Measurements from ENCODE around the gene SCD5.

SCD5 gene

DNA sequence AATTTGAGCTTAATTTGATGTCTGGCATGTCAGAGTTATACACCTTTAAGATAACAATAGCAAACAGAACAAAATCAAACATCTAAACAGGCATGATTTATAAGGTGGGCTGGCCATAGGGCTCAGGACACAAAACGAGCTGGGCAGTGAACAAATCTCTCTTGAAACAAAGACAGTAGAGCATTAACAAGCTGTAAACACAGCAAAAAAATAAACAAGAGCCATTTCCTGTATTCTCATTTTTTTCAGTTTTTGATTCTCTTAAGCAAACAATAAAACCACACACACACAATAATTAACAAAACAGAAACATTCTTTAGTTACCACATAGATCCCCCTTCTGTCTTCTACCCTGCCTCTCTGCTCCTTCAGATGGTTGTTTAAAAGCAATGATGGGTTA lies 168.5 kb downstream of the SCD5 start:
- no peak for DNase-seq (ENCODE audit: low read depth)

DNA sequence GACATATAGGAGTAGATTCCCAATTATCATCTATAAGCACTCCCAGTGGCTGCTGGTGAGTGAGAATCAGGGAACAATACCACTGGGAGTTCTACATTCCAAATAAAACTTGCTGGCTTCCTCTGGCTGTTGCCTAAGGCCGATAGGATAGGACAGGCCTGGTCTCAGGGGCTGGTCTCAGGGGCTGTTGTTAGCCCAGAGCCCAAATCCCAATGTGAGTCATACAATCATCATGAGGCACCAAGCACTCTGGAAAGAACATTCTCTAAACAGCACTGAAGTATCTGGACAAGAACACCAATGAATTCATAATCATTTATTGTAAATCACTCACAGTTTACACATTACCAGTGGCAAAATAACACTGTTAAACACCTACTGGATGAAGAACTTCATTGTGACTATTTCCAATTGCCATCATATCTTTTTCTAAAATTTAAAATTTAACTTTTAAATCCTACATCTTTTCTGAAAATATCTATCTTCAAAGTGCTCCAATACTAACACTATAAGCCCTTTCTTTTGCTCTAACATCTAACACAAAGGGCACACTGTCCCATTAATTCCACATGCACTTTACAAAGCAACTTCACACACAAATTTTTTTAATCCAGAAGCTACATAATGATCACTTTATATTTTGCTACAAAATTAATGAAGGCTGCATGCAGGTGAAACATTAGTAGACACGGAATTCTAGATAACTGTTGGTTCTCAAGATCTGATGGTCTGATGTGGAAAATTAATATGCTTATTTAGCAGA lies 169.2 kb downstream of the SCD5 start:
- no peak for DNase-seq (ENCODE audit: low read depth)

- DNase-seq (ENCODE audit: low read depth) = no peak
These were observed 172.2 kb downstream of the SCD5 start for GRCh38 chr4:82626251-82626868.

DNA sequence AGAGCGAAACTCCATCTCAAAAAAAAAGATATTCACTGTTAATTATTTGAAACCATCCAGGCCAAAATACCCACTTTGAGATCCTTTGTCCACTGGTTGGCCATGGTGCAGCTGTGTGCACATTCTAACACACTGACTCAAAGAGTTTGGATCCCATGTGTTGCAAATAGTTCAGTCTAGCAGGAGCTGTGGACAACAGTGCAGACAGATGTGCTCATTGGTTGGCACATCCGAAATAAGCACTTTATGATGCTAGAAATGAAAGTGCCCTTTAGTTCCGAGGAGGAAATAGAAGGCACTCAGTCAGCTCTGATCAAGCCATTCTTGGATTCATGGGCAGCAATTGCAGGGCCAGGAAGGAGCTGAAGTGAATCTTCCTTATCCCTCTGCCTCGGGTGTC lies 173.8 kb downstream of the SCD5 start:
- DNase-seq (ENCODE audit: low read depth) = no peak

DNA sequence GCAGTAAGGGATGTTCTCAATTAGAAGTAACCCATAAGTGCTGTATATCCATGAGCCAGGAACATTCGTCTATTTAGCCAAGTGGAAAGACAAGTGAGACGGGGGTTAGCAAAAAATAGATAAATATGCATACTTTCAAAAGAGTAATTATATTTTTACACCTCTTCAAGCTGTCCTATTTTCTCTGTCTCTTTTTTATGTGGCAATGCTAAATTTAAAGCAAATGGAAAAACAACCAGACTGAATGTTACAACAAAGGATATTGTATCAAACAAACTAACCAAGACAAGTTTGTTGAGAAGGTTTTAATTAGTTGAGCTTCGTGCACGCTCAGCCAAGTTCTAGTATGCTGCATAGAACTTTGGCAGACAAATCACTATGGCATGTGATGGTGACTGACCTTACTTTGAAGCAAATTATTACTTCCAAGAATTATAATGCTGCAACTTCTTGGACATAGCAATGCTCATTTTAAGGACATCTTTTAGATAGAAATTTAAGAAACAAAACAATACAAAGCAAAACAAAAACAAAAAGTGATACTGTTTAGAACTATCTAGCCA lies 175.4 kb downstream of the SCD5 start:
- no peak for DNase-seq (ENCODE audit: low read depth)

GRCh38 chr4:82621251-82621650 lies 177.3 kb downstream of the SCD5 start:
- DNase-seq (ENCODE audit: low read depth) = no peak

DNA sequence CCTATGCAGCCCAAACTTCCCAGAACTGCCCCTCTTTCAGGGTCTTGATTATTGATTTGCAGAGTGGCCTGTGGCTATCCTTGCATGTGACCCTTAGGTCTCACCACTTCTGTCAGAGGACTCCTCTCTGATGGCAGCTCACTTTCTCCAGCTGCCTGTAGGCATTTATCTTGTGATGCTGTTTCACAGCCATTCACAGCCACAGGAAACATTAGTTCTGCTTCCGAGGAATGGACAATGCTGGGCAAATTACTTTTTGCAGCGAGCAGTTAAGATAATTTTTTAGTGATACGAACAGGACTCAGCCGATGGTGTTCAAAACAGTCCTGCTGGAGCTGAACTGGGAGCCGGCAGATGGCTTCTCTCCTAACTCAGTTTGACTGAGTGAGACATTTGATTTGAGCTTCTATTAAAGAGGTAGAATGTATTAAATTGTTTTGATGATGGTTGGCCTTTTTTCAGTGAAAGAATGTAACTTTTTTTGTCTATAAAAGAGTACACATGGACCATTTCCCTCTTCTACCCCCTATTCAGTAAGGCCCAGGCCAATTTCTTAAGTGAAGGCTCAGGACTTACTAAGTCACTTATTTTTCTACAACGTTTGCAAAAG lies 178.4 kb downstream of the SCD5 start:
- no peak for DNase-seq (ENCODE audit: low read depth)

DNA sequence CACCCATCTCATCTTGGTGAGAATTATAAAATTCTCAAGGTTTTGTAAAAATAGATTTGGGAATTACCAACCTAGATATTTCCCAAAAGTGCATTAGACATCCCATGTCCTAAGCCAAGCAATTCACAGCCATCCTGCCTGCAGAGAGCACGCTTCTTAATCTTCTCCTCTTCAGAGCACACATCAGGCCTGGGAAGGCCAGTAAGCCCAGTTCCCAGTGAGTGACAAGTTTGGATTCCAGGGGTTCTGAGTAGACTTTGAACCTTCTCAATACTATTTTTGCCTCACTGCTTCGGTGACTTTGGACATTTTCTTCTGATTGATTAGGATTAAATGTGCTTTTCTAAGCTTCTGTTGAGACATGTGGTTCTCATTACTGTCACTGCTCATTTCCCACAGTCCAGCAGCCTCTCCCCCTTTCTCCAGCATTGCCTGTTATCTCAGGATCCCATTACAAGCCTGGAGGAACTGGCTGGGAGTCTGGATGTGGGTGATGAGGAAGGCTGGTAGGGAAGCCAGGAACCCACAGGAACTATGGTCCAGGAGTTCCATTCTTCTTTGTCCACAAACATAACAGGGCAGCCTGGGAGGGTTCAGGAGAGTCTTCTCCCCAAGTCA lies 180.4 kb downstream of the SCD5 start:
- no peak for DNase-seq (ENCODE audit: low read depth)

DNA sequence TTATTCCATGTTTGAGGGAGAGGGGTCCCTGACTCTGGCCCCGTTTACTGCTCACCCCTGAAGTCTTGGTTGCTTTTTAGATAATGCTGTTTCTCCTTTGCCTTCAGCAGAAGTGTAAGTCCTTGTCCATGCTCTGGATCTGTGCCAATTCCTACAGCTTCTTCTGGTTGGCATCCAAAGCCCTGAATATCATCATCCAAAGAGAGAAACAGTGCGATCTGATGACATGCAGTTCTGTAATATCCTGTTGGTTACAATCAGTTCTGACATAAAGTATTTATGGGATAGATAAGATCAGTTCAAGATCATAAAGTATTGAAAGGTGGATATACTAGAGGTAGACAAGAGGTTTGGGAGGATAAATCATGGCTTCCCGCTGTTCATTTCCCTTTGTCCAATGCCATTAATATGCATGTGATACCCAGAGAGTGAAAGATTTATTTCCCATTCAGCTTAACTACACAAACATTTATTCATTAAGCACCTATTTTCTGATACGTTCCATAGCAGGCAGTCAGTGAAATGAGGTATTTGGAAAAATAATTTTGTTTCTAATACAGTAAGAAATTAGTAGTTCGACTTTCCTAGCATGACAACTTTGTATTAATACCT lies 183.7 kb downstream of the SCD5 start:
- DNase-seq (ENCODE audit: low read depth) = no peak

- no peak for DNase-seq (ENCODE audit: low read depth)
These were observed 185.5 kb downstream of the SCD5 start for GRCh38 chr4:82613121-82613520.

DNA sequence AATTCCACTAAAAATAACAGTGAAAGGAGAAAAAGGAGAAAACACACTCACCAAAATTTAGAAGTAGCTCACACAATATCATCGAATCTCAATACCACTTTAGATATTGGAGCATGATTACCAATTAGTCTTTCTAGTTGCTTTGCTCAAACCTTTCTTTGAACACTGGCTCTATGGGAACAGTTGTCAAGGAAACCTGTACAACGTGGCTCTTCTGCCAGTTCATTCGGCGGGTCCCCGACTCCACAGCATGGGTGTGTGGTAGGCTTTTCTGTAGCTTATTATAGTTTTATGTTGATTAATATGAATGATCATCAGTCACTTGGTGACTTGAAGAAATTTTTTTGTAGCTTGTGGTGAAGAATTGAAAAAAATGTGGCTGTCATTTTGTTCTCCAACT lies 186.6 kb downstream of the SCD5 start:
- no peak for DNase-seq (ENCODE audit: low read depth)

- no peak for DNase-seq (ENCODE audit: low read depth)
These were observed 187.1 kb downstream of the SCD5 start for GRCh38 chr4:82611527-82611926.

DNA sequence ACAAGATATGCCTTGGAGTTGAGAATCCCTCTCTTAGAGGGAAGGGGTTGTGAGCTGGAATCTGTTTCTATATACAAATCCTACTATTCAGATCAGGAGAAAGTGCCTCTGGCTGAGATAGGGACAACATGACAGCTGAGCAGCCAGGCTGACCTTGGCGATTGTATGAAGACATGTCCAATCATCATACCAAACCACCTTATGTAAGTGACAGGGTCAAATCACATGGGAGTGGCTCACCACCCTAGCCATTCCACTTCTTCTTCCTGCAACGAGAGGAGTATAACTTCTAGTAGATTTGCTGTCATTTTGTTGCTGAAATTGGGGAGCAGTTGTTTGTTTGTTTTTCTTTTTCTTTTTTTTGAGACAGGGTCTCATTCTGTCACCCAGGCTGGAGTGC lies 188.6 kb downstream of the SCD5 start:
- DNase-seq (ENCODE audit: low read depth) = no peak

- no peak for DNase-seq (ENCODE audit: low read depth)
These were observed 192.0 kb downstream of the SCD5 start for GRCh38 chr4:82606622-82607021.

- DNase-seq (ENCODE audit: low read depth) = no peak
These were observed 194.1 kb downstream of the SCD5 start for GRCh38 chr4:82604522-82604921.

DNA sequence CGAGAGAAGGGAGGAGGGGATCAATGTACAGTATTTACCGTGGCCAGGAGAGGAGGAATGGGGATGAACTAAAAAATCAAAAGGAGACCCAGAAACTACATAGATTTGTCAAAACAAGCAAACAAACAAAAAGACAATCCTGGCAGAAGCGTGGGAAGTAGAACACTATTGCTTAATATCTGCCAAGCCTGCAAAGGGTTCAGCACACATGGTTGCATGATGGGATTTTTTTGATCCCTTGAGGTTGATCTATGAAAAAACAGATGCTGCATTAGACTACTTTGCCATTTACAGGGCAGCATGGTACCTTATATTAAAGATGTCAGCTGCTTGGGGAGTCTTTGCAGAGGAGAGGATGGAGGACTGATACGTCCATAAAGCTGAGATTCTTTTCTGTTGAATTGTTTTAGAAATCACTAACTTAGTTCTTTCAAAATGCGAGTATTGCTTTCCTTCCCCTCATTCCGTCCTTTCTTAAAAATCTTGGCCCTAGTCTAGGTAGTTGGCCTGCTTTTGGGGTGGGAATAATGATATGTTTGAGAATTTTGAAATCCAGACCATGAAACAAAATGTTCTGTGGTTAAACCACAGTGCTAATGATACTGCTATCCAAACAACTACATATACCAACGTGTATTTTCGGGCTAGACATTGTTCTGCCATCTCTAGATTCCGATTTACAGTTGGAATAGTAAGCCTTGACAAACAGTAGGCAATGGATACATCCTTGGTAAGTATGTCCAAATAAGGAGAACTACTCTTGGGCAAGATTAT lies 197.2 kb downstream of the SCD5 start:
- no peak for DNase-seq (ENCODE audit: low read depth)

DNA sequence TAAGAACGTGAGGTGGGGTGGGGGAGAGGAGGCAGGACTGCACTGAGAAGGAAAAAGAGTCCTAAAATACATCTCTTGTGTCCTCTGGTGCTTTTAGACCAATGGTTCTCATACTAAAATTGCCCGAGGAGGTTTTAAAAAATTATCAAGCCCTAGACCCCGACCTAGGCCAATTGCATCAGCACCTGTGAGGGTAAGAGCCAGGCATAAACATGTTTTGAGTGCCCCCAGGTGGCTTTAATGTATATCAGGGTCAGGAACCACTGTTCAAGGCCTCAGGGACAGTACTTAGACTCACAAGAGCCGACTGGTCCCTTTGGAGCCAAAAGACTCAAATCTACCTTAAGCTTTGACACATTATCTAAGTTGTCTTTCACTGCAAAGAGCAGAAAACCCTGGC lies 199.3 kb downstream of the SCD5 start:
- no peak for DNase-seq (ENCODE audit: low read depth)

- no peak for DNase-seq (ENCODE audit: low read depth)
These were observed 204.1 kb downstream of the SCD5 start for GRCh38 chr4:82594456-82594855.

DNA sequence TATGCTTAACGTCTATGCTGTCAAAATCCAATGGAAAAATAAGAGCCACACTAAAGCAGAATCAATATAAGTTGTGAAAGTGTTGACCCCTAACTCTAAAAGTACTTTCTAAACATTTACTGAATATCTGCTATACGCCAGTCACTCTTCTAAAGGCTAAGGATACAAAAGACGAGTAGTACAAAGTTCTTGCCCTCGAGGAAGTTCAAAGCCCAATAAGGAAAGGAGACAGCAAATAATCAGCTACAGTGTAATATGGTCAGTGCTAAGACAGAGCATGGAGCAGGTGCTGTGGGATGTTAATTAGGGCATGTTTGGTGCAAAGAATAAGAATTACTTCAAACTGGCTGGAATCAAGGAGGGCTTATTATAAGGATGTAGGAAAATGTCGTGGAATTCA lies 205.2 kb downstream of the SCD5 start:
- DNase-seq (ENCODE audit: low read depth) = no peak

DNA sequence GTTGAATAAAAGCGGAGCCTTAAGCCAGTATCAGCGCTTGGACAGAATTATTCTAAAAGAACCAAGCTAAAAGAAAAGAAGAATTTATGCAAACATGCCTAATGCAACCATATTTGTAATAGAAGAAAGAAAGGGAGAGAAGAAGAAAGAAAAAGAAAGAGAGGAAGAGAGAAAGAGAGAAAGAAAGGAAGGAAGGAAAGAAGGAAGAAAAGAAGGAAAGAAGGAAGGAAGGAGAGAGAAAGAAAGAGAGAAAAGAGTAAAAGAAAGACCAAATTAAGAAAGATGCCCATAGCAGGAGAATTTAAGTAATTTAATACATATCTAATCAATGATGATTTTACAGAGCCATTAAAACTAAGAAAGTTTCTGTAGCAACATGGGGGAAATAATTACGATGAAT lies 206.0 kb downstream of the SCD5 start:
- no peak for DNase-seq (ENCODE audit: low read depth)

- DNase-seq (ENCODE audit: low read depth) = no peak
These were observed 207.0 kb downstream of the SCD5 start for GRCh38 chr4:82591592-82591991.

- no peak for DNase-seq (ENCODE audit: low read depth)
These were observed 208.8 kb downstream of the SCD5 start for GRCh38 chr4:82589756-82590155.

All from T-helper 22 cell (primary cell).